Subcutaneous adipose tissue (tissue), 4 donors: ENCODE measurements around the gene PTPRN2. TPM values are rescaled to one million over a fixed set of nuclear protein-coding genes. Genes with fewer than 3 reads are reported as not detected.

ENCODE experiments used
- total RNA-seq, 4 donors: library from RNA; depleted of rRNA; stranded (reverse); fragments of >200 nt; gene quantifications; one replicate each; pipeline ENCODE4 v1.1.0, GENCODE V29; 2016
- TF ChIP-seq, protein P1 (sequence below): fragments of 450-650 bp; IDR thresholded peaks from one replicate; pipeline ENCODE4 v1.5.1; 2016; ENCODE audit warnings: low read depth, mild to moderate bottlenecking, control low read depth, antibody characterized with exemption, moderate library complexity

The PTPRN2 gene
- total RNA-seq, 4 donors from 2014 or later = 2.0 to 4.6 (median 3.7) TPM

DNA sequence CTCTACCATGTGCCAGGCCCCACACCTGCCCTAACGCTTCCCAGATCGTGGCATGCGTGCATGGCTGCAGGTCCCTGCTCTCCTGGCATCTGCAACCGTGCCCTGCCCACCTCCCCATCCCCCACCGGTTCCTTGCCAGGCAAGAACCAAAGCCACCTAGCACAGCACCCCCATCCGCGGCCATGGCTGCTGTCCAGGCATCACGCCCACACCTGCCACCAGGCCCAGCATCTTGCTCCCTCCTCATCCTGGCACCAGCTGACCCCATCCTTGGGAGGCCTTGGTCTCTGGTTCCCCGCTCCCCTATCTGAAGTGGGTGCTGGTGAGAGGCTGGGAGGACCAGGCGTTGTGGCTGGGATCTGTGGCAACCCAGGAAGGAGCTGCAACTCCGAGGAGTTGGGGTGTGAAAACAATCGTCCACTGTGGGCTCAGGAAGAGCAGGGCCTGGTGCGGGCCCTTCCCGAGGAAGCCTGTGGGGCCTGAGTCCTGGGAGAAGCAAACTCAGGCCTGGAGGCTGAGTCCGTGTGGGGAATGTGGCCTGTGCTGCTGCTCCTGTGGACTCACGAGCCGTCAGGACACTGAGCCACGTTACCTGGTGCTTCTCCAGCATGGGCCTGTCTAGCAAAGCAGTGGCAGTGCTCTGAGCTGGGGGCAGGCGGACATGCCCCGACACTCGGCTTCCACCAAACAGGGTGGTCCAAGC, 833.8 kb downstream of the PTPRN2 start:
- TF ChIP-seq, protein P1, sequence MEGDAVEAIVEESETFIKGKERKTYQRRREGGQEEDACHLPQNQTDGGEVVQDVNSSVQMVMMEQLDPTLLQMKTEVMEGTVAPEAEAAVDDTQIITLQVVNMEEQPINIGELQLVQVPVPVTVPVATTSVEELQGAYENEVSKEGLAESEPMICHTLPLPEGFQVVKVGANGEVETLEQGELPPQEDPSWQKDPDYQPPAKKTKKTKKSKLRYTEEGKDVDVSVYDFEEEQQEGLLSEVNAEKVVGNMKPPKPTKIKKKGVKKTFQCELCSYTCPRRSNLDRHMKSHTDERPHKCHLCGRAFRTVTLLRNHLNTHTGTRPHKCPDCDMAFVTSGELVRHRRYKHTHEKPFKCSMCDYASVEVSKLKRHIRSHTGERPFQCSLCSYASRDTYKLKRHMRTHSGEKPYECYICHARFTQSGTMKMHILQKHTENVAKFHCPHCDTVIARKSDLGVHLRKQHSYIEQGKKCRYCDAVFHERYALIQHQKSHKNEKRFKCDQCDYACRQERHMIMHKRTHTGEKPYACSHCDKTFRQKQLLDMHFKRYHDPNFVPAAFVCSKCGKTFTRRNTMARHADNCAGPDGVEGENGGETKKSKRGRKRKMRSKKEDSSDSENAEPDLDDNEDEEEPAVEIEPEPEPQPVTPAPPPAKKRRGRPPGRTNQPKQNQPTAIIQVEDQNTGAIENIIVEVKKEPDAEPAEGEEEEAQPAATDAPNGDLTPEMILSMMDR = no peak

DNA sequence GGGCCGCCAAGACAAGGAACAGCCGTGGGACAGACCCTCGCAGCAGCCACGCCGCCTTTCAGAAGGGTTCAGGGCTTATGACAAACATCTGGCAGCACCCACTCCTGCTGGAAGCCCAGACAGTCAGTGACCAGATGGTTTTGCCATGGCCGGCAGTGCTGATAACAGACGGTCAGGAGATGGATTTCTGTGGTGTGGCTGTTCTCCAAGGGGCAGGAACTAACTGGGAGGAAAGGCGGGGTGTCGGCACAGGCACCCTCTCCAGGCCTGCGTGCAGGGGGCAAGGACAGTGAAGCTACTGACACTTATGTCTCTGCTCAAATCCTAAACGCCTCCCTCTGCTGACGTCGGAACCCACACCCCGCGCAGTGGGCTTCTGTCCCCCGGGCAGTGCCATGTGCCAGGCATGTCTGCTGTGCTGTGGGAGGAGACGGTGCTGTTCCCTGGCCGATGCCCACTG, 834.8 kb downstream of the PTPRN2 start:
- TF ChIP-seq, protein P1 = no peak

DNA sequence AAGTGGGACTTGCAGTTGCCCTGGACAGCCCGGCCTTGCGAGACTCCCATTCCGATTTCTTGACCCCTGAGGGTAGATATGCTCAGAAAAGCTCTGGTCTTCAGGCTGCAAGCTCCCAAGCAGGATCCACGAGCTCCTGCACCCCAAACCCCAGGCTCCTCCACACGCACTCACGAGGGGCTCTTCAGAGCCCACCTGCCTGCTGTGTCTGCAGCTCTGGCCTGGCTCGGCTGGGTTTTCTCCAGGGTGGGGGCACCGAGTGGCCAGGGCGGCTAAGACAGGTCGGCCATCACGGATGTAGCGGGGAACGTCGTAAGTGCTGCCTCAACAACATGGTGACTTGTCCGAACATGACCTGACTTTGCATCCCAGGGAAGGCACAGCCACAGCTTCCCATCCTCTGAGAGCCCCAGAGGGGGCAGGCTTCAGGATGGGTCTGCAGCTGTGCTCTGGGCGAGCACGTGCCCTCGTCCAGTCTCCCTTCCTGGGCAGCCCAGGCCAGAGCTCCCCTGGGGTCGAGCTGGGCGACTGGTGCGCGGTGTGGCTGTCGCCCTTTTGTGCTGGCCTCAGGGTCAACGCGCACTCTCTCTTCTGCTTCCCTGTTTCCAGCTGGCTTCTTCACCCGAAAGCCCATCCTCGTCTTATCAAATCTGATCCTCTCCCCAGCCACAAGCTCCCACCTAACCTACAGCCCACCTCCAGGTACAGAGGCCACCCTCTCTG, 835.5 kb downstream of the PTPRN2 start:
- TF ChIP-seq, protein P1 = no peak

DNA sequence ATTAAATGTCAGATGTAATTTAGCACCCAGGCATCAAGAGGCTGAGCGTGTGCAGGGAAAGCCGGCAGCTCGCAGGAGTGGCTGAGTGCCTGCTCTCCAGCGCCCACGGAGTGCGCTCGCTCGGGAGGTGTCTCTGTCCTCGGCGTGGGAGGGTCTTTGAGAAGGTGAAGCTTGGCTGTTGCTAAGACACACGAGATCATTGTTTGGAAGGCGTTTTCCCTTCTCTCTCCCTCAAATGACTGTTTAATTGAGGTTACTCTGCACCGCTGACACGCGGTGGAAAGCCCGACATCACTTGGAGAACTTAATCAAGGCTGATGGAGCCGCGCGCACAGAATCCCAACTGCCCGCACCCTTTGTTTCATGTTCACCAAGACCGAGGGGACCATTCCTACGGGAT, 836.2 kb downstream of the PTPRN2 start:
- TF ChIP-seq, protein P1 = no peak

DNA sequence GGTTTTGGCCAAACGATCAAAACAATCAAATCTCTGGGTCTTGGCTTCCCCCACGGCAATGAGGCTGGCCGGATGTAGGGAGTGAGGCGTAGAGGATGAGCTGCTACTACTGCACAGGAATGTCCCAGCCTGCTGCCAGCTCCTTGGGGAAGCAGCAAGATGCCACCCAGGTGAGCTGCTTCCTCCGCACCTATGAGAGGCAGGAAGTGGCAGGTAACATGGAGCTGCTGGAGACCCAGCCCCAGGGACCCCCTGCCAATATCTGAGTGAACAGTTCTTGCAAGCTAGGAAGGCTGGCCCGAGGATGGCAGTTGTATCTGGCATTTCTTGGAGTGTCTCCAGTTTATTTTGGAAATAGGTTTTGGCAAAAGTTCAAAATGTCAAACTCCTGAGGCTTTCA, 837.3 kb downstream of the PTPRN2 start:
- TF ChIP-seq, protein P1 = no peak

DNA sequence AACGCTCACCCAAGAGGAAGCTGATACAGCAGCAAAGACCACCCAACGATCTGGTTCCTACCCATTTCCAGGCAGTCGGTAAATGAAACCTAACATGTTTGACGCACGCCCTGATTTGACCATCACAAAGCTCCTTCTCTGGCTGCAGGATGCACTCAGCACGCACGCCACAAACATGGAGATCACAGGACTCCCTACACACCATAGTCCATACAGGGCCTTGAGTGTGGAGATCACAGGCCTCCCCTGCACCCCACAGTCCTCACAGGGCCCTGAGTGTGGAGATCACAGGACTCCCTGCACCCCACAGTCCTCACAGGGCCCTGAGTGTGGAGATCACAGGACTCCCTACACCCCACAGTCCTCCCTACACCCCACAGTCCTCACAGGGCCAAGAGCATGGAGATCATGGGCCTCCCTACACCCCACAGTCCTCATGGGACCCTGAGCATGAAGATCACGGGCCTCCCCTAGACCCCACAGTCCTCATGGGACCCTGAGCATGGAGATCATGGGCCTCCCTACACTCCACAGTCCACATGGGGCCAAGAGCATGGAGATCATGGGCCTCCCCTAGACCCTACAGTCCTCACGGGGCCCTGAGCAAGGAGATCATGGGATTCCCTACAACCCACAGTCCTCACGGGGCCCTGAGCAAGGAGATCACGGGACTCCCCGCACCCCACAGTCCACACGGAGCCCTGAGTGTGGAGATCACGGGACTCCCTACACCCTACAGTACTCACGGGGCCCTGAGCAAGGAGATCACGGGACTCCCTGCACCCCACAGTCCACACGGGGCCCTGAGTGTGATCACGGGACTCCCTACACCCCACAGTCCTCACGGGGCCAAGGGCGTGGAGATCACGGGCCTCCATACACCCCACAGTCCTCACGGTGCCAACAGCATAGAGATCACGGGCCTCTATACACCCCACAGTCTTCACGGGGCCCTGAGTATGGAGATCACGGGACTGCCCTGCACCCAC, 841.6 kb downstream of the PTPRN2 start:
- TF ChIP-seq, protein P1 = no peak
